H1 (cell line): ENCODE data around the gene OR2B2. TPM values are rescaled to one million over a fixed set of nuclear protein-coding genes. Genes with fewer than 3 reads are reported as not detected.

Experiments
- ATF3 ChIP-seq: IDR thresholded peaks from 2 replicates; pipeline ENCODE4 v1.6.1; 2011; ENCODE audit warnings: low read depth, mild to moderate bottlenecking, low read length; ENCODE audit not compliant: insufficient read depth
- BRCA1 ChIP-seq: IDR thresholded peaks from 2 replicates; pipeline ENCODE4 v1.6.1; 2012; ENCODE audit warnings: low read depth, low read length, improper control_type of control experiment
- CBX8 ChIP-seq: fragments of 300-800, 300-1000 bp; sonication (generic); IDR thresholded peaks from 2 replicates; pipeline ENCODE4 v1.7.1; 2016; ENCODE audit warnings: low read depth, low read length, borderline replicate concordance
- CHD2 ChIP-seq: IDR thresholded peaks from 2 replicates; pipeline ENCODE4 v1.6.1; 2012; ENCODE audit warnings: low read length, improper control_type of control experiment
- CTCF ChIP-seq, 3 experiments: IDR thresholded peaks; 1 replicate in 2 of 3; 2 replicates in 1 of 3; pipeline versions ENCODE4 v1.5.1 to v1.6.1; 2011; ENCODE audit warnings: low read length in 3 of 3, mild to moderate bottlenecking in 3 of 3, inconsistent platforms in 2 of 3, low read depth in 1 of 3, moderate library complexity in 1 of 3; ENCODE audit not compliant: insufficient read depth in 1 of 3; ENCODE audit errors: control extremely low read depth in 1 of 3
- EGR1 ChIP-seq: IDR thresholded peaks from 2 replicates; pipeline ENCODE4 v1.6.1; 2011; ENCODE audit warnings: low read depth, low read length, borderline replicate concordance
- EP300 ChIP-seq, 2 experiments: IDR thresholded peaks; 1 replicate in 1 of 2; 2 replicates in 1 of 2; pipeline ENCODE4 v1.6.1; 2011 to 2012; ENCODE audit warnings: low read depth in 2 of 2, low read length in 2 of 2, mild to moderate bottlenecking in 2 of 2, borderline replicate concordance in 1 of 2, inconsistent platforms in 1 of 2, moderate library complexity in 1 of 2
- MAFK ChIP-seq: IDR thresholded peaks from 2 replicates; pipeline ENCODE4 v1.6.1; 2012; ENCODE audit warnings: low read depth, mild to moderate bottlenecking, improper control_type of control experiment, low read length
- SUZ12 ChIP-seq: fragments of 200-600 bp; sonication (generic); IDR thresholded peaks from 2 replicates; pipeline ENCODE4 v1.6.1; 2012; ENCODE audit warnings: mild to moderate bottlenecking, inconsistent platforms, low read length, moderate library complexity, mixed read lengths
- polyA plus RNA-seq, 7 experiments: library from polyadenylated mRNA; depleted of rRNA in 3 of 7; stranded (reverse) in 5 of 7; unstranded in 2 of 7; fragments of >200 nt in 5 of 7; fragments of 200-250 nt in 2 of 7; gene quantifications; 1 replicate in 5 of 7; 2 replicates in 1 of 7; 4 replicates in 1 of 7; pipeline versions ENCODE4 v1.2.1 to v1.2.3, GENCODE V29; 2011 to 2013; ENCODE audit warnings: missing spikeins in 2 of 7, mixed read lengths in 2 of 7
- total RNA-seq: library from RNA; stranded (reverse); fragmentation: NEBNext Ultra II Directional; extraction: Animal tissue kit (Norgen Biotek cat#: 25700); gene quantifications from 2 replicates; pipeline ENCODE4 v1.2.1, GENCODE V29; 2021

The OR2B2 gene
- total and polyA plus RNA-seq, 2 of the 8 experiments (the other 6 are each of a cell fraction or from before 2014, with no cell fraction given): not detected

GRCh38 chr6:27865850-27866356 lies 46.3 kb downstream of the OR2B2 start (continued):
- TF ChIP-seq CBX8 (no peak), MAFK (no peak), SUZ12 (no peak), BRCA1 (peak; percentile 5; the same call in 1 of the 2 replicates), CTCF (IDR thresholded peaks at IDR 0.05; ENCODE audit: control extremely low read depth in 1 of 3, insufficient read depth in 1 of 3, low read depth in 1 of 3, low read length in 3 of 3) (no peak), ATF3 (no peak), EGR1 (0 out of 2 replicates have a peak, but pooled peaks have one; percentile 2), EP300 (IDR thresholded peaks at IDR 0.05; ENCODE audit: borderline replicate concordance in 1 of 2, low read depth in 2 of 2, low read length in 2 of 2) (no peak), CHD2 (peak; percentile 59; the same call in 1 of the 2 replicates)
